Upper lobe of left lung (tissue), 6 donors: ENCODE results near the gene PTPRM. TPM values are rescaled to one million over a fixed set of nuclear protein-coding genes. Genes with fewer than 3 reads are reported as not detected.

Experiments
- ATAC-seq, 2 donors: fragments of 200-7000 bp; cut with Tn5 transposase; one replicate each; pipeline ENCODE4 v1.9.1; 2022; ENCODE audit warnings: mild to moderate bottlenecking in 2 of 2, moderate library complexity in 2 of 2; ENCODE audit not compliant: low FRiP score in 2 of 2
- DNase-seq, 2 donors: peaks; one replicate each; pipeline ENCODE4 v3.0.0-alpha.2; 2019 to 2020
- H3K27ac ChIP-seq, 4 donors: fragments of 200-600 bp; sonication (generic); one replicate each; pipeline ENCODE4 v1.5.1; 2016 to 2019
- H3K27me3 ChIP-seq, 4 donors: fragments of 200-600 bp; sonication (generic); one replicate each; pipeline ENCODE4 v1.5.1; 2017 to 2019
- H3K36me3 ChIP-seq, 4 donors: fragments of 200-600 bp; sonication (generic); one replicate each; pipeline ENCODE4 v1.5.1; 2016 to 2019
- H3K4me1 ChIP-seq, 4 donors: fragments of 200-600 bp; sonication (generic); one replicate each; pipeline ENCODE4 v1.5.1; 2018 to 2019
- H3K4me3 ChIP-seq, 4 donors: fragments of 200-600 bp; sonication (generic); one replicate each; pipeline ENCODE4 v1.5.1; 2017 to 2019; ENCODE audit warnings: mild to moderate bottlenecking in 2 of 4, moderate library complexity in 1 of 4
- H3K9me3 ChIP-seq, 4 donors: fragments of 200-600 bp; sonication (generic); one replicate each; pipeline ENCODE4 v1.5.1; 2018 to 2019
- CTCF ChIP-seq, 6 experiments: fragments of 450-650 bp in 4 of 6; fragments of 200-600 bp in 2 of 6; sonication (generic) in 2 of 6; IDR thresholded peaks; one replicate each; pipeline ENCODE4 v1.5.1; 2016 to 2019; ENCODE audit warnings: antibody characterized with exemption in 6 of 6
- EP300 ChIP-seq, 4 donors: sonication (generic); formaldehyde crosslinking; IDR thresholded peaks; one replicate each; pipeline ENCODE4 v1.5.1; 2017; ENCODE audit warnings: antibody characterized with exemption in 4 of 4, control low read depth in 2 of 4
- POLR2A ChIP-seq, 4 donors: fragments of 450-650 bp; IDR thresholded peaks; one replicate each; pipeline ENCODE4 v1.5.1; 2016 to 2017; ENCODE audit warnings: antibody characterized with exemption in 4 of 4, mild to moderate bottlenecking in 2 of 4
- POLR2AphosphoS5 ChIP-seq, 2 donors: sonication (generic); formaldehyde crosslinking; IDR thresholded peaks; one replicate each; pipeline ENCODE4 v1.5.1; 2017; ENCODE audit warnings: antibody characterized with exemption in 2 of 2
- WGBS, 2 donors: methylation state at CpG; one replicate each; pipeline ENCODE4 v1.1.5; 2017 to 2018; 5-methylcytosine and 5-hydroxymethylcytosine counted together
- total RNA-seq, 6 donors: library from RNA; depleted of rRNA in 4 of 6; stranded (reverse); fragments of >200 nt in 4 of 6; gene quantifications; one replicate each; pipeline versions ENCODE4 v1.1.0 to v1.2.1, GENCODE V29; 2016 to 2021
- donor health status: DM: no; HTN: no; CAD: no; lungs with moderate emphysema.
- donor health status: DM: no; HTN: yes; CAD: no; lungs with severe emphysema.

Gene PTPRM
- total RNA-seq, 6 donors from 2014 or later, result 82.0 to 201 (median 154) TPM

- Histone ChIP-seq H3K9me3 (no peaks in the 10 kb centered on the region), H3K36me3 (peaks cover 0 to 16% (median 0%) of the 10 kb centered on the region in 4 donors), H3K4me1 (peaks cover 0 to 17% (median 4%) of the 10 kb centered on the region in 4 donors), H3K4me3 (no peak overlapping the region), H3K27me3 (no peaks in the 10 kb centered on the region), H3K27ac (no peak overlapping the region)
- ATAC-seq (no peak), DNase-seq (no peak)
- TF ChIP-seq POLR2A (IDR thresholded peaks at IDR 0.05) (no peak), POLR2AphosphoS5 (IDR thresholded peaks at IDR 0.05) (no peak), EP300 (IDR thresholded peaks at IDR 0.05) (no peak), CTCF (IDR thresholded peaks at IDR 0.05) (no peak)
- 70 to 82% methylated on average over 2 of the region's 2 CpGs for WGBS, 2 donors
Measured at GRCh38 chr18:8142932-8143331, 575.8 kb downstream of the PTPRM start.

- Histone ChIP-seq H3K4me1 (peaks cover 0 to 7% (median 0%) of the 10 kb centered on the region in 4 donors), H3K27ac (no peak overlapping the region), H3K36me3 (no peaks in the 10 kb centered on the region), H3K9me3 (no peaks in the 10 kb centered on the region), H3K27me3 (no peaks in the 10 kb centered on the region), H3K4me3 (no peak overlapping the region)
- WGBS, 2 donors, result 60 to 100% methylated on average over 1 to 3 of the region's 6 CpGs
- TF ChIP-seq POLR2A (IDR thresholded peaks at IDR 0.05) (no peak), POLR2AphosphoS5 (IDR thresholded peaks at IDR 0.05) (no peak), EP300 (IDR thresholded peaks at IDR 0.05) (no peak), CTCF (IDR thresholded peaks at IDR 0.05) (no peak)
- peak in 1 of 2 donors; percentile 6 for DNase-seq
- no peak for ATAC-seq
Measured at GRCh38 chr18:8151181-8151580, 584.1 kb downstream of the PTPRM start.

- no peak overlapping the region for H3K27ac ChIP-seq
- TF ChIP-seq EP300 (IDR thresholded peaks at IDR 0.05), result no peak
- TF ChIP-seq POLR2AphosphoS5 (IDR thresholded peaks at IDR 0.05), result no peak
- TF ChIP-seq CTCF (IDR thresholded peaks at IDR 0.05), result no peak
- TF ChIP-seq POLR2A (IDR thresholded peaks at IDR 0.05), result no peak
- H3K9me3 ChIP-seq, result no peaks in the 10 kb centered on the region
- 88 to 90% methylated on average over 10 of the region's 10 CpGs for whole genome bisulfite sequencing, 2 donors
- peaks cover 0 to 7% (median 0%) of the 10 kb centered on the region in 4 donors for H3K4me1 ChIP-seq
- no peaks in the 10 kb centered on the region for H3K27me3 ChIP-seq
- DNase-seq (no peak), ATAC-seq (no peak)
- H3K36me3 ChIP-seq, result no peaks in the 10 kb centered on the region
- no peak overlapping the region for H3K4me3 ChIP-seq
Measured at GRCh38 chr18:8153887-8154583, 586.9 kb downstream of the PTPRM start.

- DNase-seq, result peak in 1 of 2 donors; percentile 8
- Histone ChIP-seq H3K4me3 (no peak overlapping the region), H3K36me3 (no peaks in the 10 kb centered on the region), H3K4me1 (peaks cover 0 to 5% (median 2%) of the 10 kb centered on the region in 4 donors), H3K27ac (no peak overlapping the region), H3K9me3 (no peaks in the 10 kb centered on the region), H3K27me3 (no peaks in the 10 kb centered on the region)
- no peak for ATAC-seq
- 54 to 82% methylated on average over 4 to 5 of the region's 5 CpGs for WGBS, 2 donors
- TF ChIP-seq POLR2A (IDR thresholded peaks at IDR 0.05) (no peak), CTCF (IDR thresholded peaks at IDR 0.05) (no peak), POLR2AphosphoS5 (IDR thresholded peaks at IDR 0.05) (no peak), EP300 (IDR thresholded peaks at IDR 0.05) (no peak)
Measured at GRCh38 chr18:8162802-8163201, 595.7 kb downstream of the PTPRM start.
